GM08714 (cell line): ENCODE data around the gene KCTD17.

Source experiments
- H3K4me3 ChIP-seq: fragments of 200-500 bp; sonication (Bioruptor generic); 2 replicates; pipeline ENCODE4 v1.5.1; 2014; ENCODE audit warnings: mild to moderate bottlenecking, low read length, inconsistent platforms
- ZNF274 ChIP-seq: IDR thresholded peaks from 2 replicates; pipeline ENCODE4 v1.6.1; 2012; ENCODE audit warnings: mild to moderate bottlenecking, low read depth, low read length

The KCTD17 gene

GRCh38 chr22:37086184-37086583, 34.6 kb downstream of the KCTD17 start:
- no peak for TF ChIP-seq ZNF274

DNA sequence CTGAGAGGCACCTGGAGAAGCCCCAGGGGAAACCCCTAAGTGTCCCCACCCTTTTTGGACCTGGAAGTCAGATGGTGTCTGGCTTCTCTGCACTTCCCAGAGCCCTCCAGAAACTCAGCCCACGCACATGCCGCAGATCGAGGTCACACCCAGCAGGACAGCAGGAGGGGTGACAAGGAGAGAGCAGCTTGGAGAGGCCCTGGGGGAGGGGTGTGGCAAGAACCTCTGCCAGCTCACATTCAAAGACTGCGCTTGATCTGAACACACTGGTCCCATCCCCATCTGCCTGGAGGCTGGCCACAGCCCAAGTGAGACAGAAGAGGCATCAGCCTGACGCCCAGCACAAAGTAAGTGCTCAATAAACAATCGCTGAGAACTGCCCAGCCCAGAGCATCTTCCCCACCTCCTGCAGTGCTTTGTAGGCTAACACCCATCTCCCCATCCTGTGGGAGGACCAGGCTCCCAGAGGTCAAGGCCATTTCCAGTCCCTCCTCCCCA, 36.6 kb downstream of the KCTD17 start:
- no peak for TF ChIP-seq ZNF274
- H3K4me3 ChIP-seq: no peak overlapping the region

More at GRCh38 chr22:37086184-37086583, 34.6 kb downstream of the KCTD17 start:
- H3K4me3 ChIP-seq: no peak overlapping the region

- no peak for TF ChIP-seq ZNF274
- H3K4me3 ChIP-seq: no peak overlapping the region
Observed at GRCh38 chr22:37088750-37089408, 37.3 kb downstream of the KCTD17 start.

DNA sequence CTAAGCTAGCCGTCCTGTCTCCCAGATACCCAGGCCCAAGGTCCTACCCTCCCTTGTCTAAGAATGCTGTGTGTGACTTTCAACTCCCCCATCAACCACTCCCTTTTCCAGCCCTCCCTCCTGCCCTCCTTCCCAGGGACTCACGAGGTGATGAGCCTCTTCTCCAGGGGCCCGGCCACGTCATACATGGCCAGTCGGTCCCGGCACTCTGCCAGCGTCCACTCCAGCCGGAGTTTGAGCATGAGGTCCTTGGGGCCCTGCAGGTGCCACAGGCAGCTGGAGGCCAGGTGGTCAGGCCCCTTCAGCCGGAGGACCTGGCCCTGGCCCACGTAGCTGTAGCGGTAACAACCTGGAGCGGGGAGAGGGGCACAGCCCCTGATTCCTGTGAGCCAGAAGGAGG, 37.9 kb downstream of the KCTD17 start:
- H3K4me3 ChIP-seq: no peak overlapping the region
- TF ChIP-seq ZNF274: no peak

GRCh38 chr22:37090920-37091695, 39.6 kb downstream of the KCTD17 start:
- no peak overlapping the region for H3K4me3 ChIP-seq
- no peak for TF ChIP-seq ZNF274

- no peak for TF ChIP-seq ZNF274
- no peak overlapping the region for H3K4me3 ChIP-seq
Observed at GRCh38 chr22:37091994-37092393, 40.5 kb downstream of the KCTD17 start.

DNA sequence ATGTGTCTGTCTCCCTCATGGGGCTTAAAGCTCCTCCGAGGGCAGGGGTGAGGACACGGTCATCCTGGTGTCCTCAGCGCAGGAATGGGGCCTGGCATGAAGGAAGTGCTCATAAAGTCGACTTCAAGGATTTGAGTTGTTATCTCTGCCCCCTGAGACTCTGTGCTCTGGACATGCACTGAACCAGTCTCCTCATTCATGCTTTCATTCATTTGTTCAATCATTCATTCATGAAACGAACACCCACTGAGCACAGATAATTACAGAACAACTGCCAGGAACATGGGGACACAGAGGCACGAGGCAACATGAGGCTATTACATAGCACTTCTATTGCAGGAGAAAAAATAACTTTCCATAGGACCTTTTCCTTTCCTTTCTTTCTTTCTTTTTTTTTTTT, 41.5 kb downstream of the KCTD17 start:
- no peak overlapping the region for H3K4me3 ChIP-seq
- TF ChIP-seq ZNF274: no peak

GRCh38 chr22:37094239-37094638, 42.7 kb downstream of the KCTD17 start:
- H3K4me3 ChIP-seq: no peak overlapping the region
- no peak for TF ChIP-seq ZNF274

GRCh38 chr22:37095113-37095512, 43.6 kb downstream of the KCTD17 start:
- H3K4me3 ChIP-seq: no peak overlapping the region
- no peak for TF ChIP-seq ZNF274

- H3K4me3 ChIP-seq: no peak overlapping the region
- no peak for TF ChIP-seq ZNF274
Observed at GRCh38 chr22:37097346-37097745, 45.8 kb downstream of the KCTD17 start.

DNA sequence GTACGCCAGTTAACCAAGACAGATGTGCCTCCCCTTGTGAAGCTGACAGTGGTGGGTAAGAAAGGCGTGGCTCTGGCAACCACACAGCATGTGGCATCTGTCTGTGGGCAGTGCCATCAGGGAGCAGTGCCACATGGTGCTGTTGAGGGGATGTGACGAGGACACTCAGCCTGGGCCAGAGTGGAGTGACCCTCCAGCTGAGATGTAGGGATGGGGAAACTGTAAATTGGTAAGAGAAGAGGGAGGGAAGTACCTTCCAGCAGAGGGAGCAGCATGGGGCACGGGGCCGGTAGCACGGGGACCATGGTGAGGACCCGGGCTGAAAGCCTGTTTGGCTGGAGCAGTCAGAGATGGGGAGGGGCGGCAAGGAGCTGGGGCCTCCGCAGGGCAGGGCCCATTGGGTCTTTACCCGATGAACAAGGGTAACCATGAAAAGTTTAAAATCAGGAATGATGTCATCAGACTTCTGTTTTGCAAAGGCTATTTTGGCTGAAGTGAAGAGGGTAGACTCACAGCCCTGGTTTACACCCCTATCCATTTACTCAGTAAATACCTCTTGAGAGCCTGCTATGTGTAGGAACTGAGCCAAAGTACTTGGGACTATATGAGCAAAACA, 47.5 kb downstream of the KCTD17 start:
- TF ChIP-seq ZNF274: no peak
- H3K4me3 ChIP-seq: no peak overlapping the region

DNA sequence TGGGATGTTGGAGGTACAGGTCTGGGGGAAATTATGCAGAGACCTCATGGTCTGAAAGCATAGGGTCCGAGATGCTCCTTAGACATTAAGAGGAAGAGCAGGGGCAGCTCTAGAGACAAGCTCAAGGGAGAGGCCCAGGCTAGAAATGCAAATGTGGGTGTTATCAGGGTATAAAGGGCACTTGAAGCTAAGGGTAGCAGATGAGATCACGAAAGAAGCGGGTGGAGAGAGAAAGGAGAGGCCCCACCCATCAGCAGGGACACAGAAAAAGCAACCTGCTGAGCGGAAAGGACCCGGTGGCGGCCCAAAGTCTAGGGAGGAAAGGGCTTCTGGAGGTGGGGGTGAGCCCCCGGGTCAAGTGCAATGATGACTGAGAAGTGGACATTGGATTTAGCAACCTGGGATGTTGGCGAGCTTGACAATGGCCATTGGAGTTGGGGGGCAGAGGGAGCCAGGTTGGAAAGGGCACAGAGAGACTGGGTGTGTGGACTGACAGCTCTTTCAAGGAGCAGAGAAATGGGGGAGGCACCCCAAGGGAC, 49.1 kb downstream of the KCTD17 start:
- H3K4me3 ChIP-seq: no peak overlapping the region
- TF ChIP-seq ZNF274: no peak

DNA sequence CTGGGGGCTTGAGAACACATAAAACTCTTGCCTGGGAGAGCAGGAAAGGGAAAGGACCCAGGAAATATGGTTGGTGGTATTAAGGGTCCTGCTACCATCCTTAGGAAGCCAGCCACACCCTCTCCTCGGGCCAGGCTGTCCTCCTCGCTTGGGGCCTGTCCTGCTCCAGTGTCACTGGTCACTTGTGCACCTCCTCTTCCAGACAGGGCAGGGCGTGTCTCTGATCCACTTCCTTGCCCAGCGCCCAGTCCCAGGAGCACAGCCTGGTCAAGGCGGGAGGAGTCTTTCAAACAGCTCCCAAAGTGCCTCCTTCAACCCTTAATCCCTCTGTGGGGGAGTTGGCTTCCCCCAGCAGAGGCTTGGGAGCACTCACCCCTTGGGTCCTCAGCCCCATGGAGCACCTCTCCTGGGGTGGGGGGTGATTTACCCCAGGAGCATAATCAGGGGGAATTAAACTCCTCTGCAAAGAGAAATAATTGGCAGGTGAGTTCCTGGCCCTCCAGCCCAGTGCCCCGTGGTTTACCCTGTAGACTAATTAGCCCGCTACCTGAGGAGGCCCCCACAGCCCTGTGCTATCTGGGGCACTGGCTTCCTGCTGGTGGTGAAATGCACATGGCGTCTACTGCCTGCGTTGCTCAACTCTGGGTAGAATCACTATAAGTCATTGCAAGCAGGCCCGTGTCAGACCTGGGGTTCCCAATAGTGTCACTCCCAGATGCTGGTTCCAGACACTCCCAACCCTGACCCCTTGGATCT, 49.9 kb downstream of the KCTD17 start:
- TF ChIP-seq ZNF274: no peak
- no peak overlapping the region for H3K4me3 ChIP-seq

DNA sequence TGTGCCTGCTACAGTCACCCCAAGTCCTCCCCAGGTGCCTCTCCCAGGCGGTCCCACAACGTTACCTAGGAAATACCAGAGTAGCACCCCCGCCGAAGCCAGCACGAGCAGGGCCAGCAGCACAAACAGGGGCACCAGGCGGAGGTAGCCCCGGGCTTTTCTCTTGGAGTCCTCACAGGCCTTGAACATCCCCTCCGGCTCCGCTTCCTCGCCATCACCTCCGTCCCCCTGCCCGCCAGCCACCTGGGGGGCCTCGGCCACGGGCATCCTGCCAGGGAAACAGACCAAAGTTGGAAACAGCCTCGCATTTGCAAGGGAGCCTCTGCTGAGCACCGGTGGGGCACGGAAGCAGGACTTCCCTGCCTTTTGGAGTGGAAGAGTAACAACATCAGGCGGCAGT, 51.6 kb downstream of the KCTD17 start:
- H3K4me3 ChIP-seq: no peak overlapping the region
- no peak for TF ChIP-seq ZNF274
